GM18861 (cell line): ENCODE data around the gene KRT222.

Experiments
- ATAC-seq: cut with Tn5 transposase; IDR thresholded peaks from one replicate; pipeline ENCODE4 v1.9.1; 2021; ENCODE audit not compliant: unreplicated experiment

Gene KRT222

GRCh38 chr17:40659911-40660310 is 5.1 kb downstream of the KRT222 start:
- no peak for ATAC-seq

- ATAC-seq, result no peak
These were observed 6.6 kb downstream of the KRT222 start for GRCh38 chr17:40658396-40658795.

GRCh38 chr17:40651939-40652338 is 13.0 kb downstream of the KRT222 start:
- no peak for ATAC-seq

- no peak for ATAC-seq
These were observed 16.5 kb downstream of the KRT222 start for GRCh38 chr17:40648384-40648968.

GRCh38 chr17:40647624-40648383 is 17.2 kb downstream of the KRT222 start, which contains the start of gene SMARCE1:
TSS of gene SMARCE1 (minus strand) at chr17:40647818. CDS start at chr17:40645802, 2,016 bp downstream.
- no peak for ATAC-seq

- no peak for ATAC-seq
These were observed 18.0 kb downstream of the KRT222 start for GRCh38 chr17:40646791-40647623.

- no peak for ATAC-seq
These were observed 19.0 kb downstream of the KRT222 start for GRCh38 chr17:40645943-40646342.

GRCh38 chr17:40645291-40645690 is 19.7 kb downstream of the KRT222 start:
- no peak for ATAC-seq

GRCh38 chr17:40637931-40638330 is 27.0 kb downstream of the KRT222 start:
- ATAC-seq, result no peak

- ATAC-seq, result no peak
These were observed 31.1 kb downstream of the KRT222 start for GRCh38 chr17:40633871-40634270.

GRCh38 chr17:40632216-40632615 is 32.8 kb downstream of the KRT222 start:
- ATAC-seq, result no peak

- no peak for ATAC-seq
These were observed 35.1 kb downstream of the KRT222 start for GRCh38 chr17:40629842-40630241.

- ATAC-seq, result no peak
These were observed 39.7 kb downstream of the KRT222 start for GRCh38 chr17:40625311-40625710.

GRCh38 chr17:40623419-40624210 is 41.4 kb downstream of the KRT222 start:
- ATAC-seq, result no peak

- no peak for ATAC-seq
These were observed 42.5 kb downstream of the KRT222 start for GRCh38 chr17:40622509-40622928.

- ATAC-seq, result no peak
These were observed 43.4 kb downstream of the KRT222 start for GRCh38 chr17:40621578-40621977.

- no peak for ATAC-seq
These were observed 44.0 kb downstream of the KRT222 start for GRCh38 chr17:40621019-40621418.

GRCh38 chr17:40618754-40619625 is 46.0 kb downstream of the KRT222 start:
- ATAC-seq, result no peak

GRCh38 chr17:40617678-40618240 is 47.2 kb downstream of the KRT222 start:
- ATAC-seq, result no peak

GRCh38 chr17:40616592-40616991 is 48.4 kb downstream of the KRT222 start:
- ATAC-seq, result no peak
